ENCODE results near the gene NDUFA11. TPM values are rescaled to one million over a fixed set of nuclear protein-coding genes. Genes with fewer than 3 reads are reported as not detected.

NDUFA11 gene
- total RNA-seq, 2 experiments from 2014 or later = 225 to 228 TPM

- ChIA-PET CTCF (interaction anchor here (0.9 kb wide), 1 partner anchor 126 kb away, joined by 3 read pairs; no protein-coding TSS in a partner anchor), POLR2A (no interaction called here)
- Mint-ChIP-seq H3K4me1 (ENCODE audit: low read depth) (no peaks in the 10 kb centered on the region), H3K27me3 (ENCODE audit: low read depth) (no peaks in the 10 kb centered on the region), H3K36me3 (ENCODE audit: low read depth) (peaks cover 47% of the 10 kb centered on the region), H3K9me3 (ENCODE audit: insufficient read depth) (no peaks in the 10 kb centered on the region), H3K4me3 (no peak overlapping the region), H3K27ac (no peak overlapping the region)
- DNase-seq = no peak
- no peak for ATAC-seq
Observed at GRCh38 chr19:5929625-5930024, 26.0 kb upstream of the NDUFA11 start.

- DNase-seq (no peak), ATAC-seq (no peak)
- no peaks in the 10 kb centered on the region for H3K4me1 Mint-ChIP-seq (ENCODE audit: low read depth)
- H3K9me3 Mint-ChIP-seq (ENCODE audit: insufficient read depth) = no peaks in the 10 kb centered on the region
- no peaks in the 10 kb centered on the region for H3K27me3 Mint-ChIP-seq (ENCODE audit: low read depth)
- H3K27ac Mint-ChIP-seq = no peak overlapping the region
- H3K4me3 Mint-ChIP-seq = no peak overlapping the region
- ChIA-PET CTCF (no interaction called here), POLR2A (no interaction called here)
- H3K36me3 Mint-ChIP-seq (ENCODE audit: low read depth) = peaks cover 48% of the 10 kb centered on the region
Observed at GRCh38 chr19:5929179-5929578, 25.6 kb upstream of the NDUFA11 start.

GRCh38 chr19:5927441-5927821, 23.8 kb upstream of the NDUFA11 start:
- POLR2A ChIA-PET = no interaction called here
- H3K36me3 Mint-ChIP-seq (ENCODE audit: low read depth) = peaks cover 54% of the 10 kb centered on the region

GRCh38 chr19:5926641-5927440, 23.3 kb upstream of the NDUFA11 start:
- no peak overlapping the region for H3K27ac Mint-ChIP-seq
- peaks cover 7% of the 10 kb centered on the region for H3K4me1 Mint-ChIP-seq (ENCODE audit: low read depth)
- H3K36me3 Mint-ChIP-seq (ENCODE audit: low read depth) = peaks cover 52% of the 10 kb centered on the region
- no peak for DNase-seq
- no peak overlapping the region for H3K4me3 Mint-ChIP-seq
- ChIA-PET CTCF (no interaction called here), POLR2A (no interaction called here)
- no peaks in the 10 kb centered on the region for H3K27me3 Mint-ChIP-seq (ENCODE audit: low read depth)
- no peak for ATAC-seq
- H3K9me3 Mint-ChIP-seq (ENCODE audit: insufficient read depth) = no peaks in the 10 kb centered on the region

More at GRCh38 chr19:5927441-5927821, 23.8 kb upstream of the NDUFA11 start:
- CTCF ChIA-PET = no interaction called here
- Mint-ChIP-seq H3K9me3 (ENCODE audit: insufficient read depth) (no peaks in the 10 kb centered on the region), H3K27me3 (ENCODE audit: low read depth) (no peaks in the 10 kb centered on the region), H3K4me3 (no peak overlapping the region), H3K4me1 (ENCODE audit: low read depth) (peaks cover 3% of the 10 kb centered on the region), H3K27ac (no peak overlapping the region)
- DNase-seq (no peak), ATAC-seq (no peak)

GRCh38 chr19:5925830-5926427, 22.3 kb upstream of the NDUFA11 start:
- POLR2A ChIA-PET = interaction anchor here (0.6 kb wide), 2 partner anchors 22 to 27 kb away, joined by 3 to 4 read pairs; no protein-coding TSS in a partner anchor
- ATAC-seq = no peak
- H3K36me3 Mint-ChIP-seq (ENCODE audit: low read depth) = peaks cover 49% of the 10 kb centered on the region
- H3K4me3 Mint-ChIP-seq = no peak overlapping the region
- no peaks in the 10 kb centered on the region for H3K27me3 Mint-ChIP-seq (ENCODE audit: low read depth)
- peaks cover 8% of the 10 kb centered on the region for H3K4me1 Mint-ChIP-seq (ENCODE audit: low read depth)
- no peak overlapping the region for H3K27ac Mint-ChIP-seq
- no peaks in the 10 kb centered on the region for H3K9me3 Mint-ChIP-seq (ENCODE audit: insufficient read depth)
- CTCF ChIA-PET = interaction anchor here (1.0 to 1.1 kb wide), 2 partner anchors 42 to 122 kb away, joined by 3 read pairs; no protein-coding TSS in a partner anchor
- no peak for DNase-seq

GRCh38 chr19:5923356-5923755, 19.8 kb upstream of the NDUFA11 start:
- Mint-ChIP-seq H3K9me3 (ENCODE audit: insufficient read depth) (no peaks in the 10 kb centered on the region), H3K4me1 (ENCODE audit: low read depth) (peaks cover 8% of the 10 kb centered on the region), H3K4me3 (no peak overlapping the region), H3K36me3 (ENCODE audit: low read depth) (peaks cover 39% of the 10 kb centered on the region), H3K27me3 (ENCODE audit: low read depth) (no peaks in the 10 kb centered on the region), H3K27ac (no peak overlapping the region)
- ChIA-PET CTCF (no interaction called here), POLR2A (no interaction called here)
- DNase-seq (no peak), ATAC-seq (no peak)

GRCh38 chr19:5922161-5922545, 18.6 kb upstream of the NDUFA11 start:
- CTCF ChIA-PET = interaction anchor here (0.8 kb wide), 1 partner anchor 118 kb away, joined by 3 read pairs; no protein-coding TSS in a partner anchor
- POLR2A ChIA-PET = no interaction called here
- Mint-ChIP-seq H3K9me3 (ENCODE audit: insufficient read depth) (no peaks in the 10 kb centered on the region), H3K4me3 (no peak overlapping the region), H3K27ac (no peak overlapping the region), H3K4me1 (ENCODE audit: low read depth) (peaks cover 8% of the 10 kb centered on the region), H3K36me3 (ENCODE audit: low read depth) (peaks cover 32% of the 10 kb centered on the region), H3K27me3 (ENCODE audit: low read depth) (no peaks in the 10 kb centered on the region)
- DNase-seq (no peak), ATAC-seq (no peak)

GRCh38 chr19:5921516-5922160, 18.0 kb upstream of the NDUFA11 start:
- Mint-ChIP-seq H3K27me3 (ENCODE audit: low read depth) (no peaks in the 10 kb centered on the region), H3K4me1 (ENCODE audit: low read depth) (peaks cover 8% of the 10 kb centered on the region), H3K36me3 (ENCODE audit: low read depth) (peaks cover 32% of the 10 kb centered on the region), H3K9me3 (ENCODE audit: insufficient read depth) (no peaks in the 10 kb centered on the region), H3K27ac (peak overlapping the region; percentile 1), H3K4me3 (no peak overlapping the region)
- DNase-seq (no peak), ATAC-seq (no peak)
- ChIA-PET CTCF (interaction anchor here (1.5 kb wide), 1 partner anchor 47 kb away, joined by 5 read pairs; no protein-coding TSS in a partner anchor), POLR2A (no interaction called here)

- ChIA-PET CTCF (no interaction called here), POLR2A (interaction anchor here (0.7 kb wide), 1 partner anchor 95 kb away, joined by 3 read pairs; no protein-coding TSS in a partner anchor)
- Mint-ChIP-seq H3K27me3 (ENCODE audit: low read depth) (no peaks in the 10 kb centered on the region), H3K27ac (no peak overlapping the region), H3K4me1 (ENCODE audit: low read depth) (peaks cover 8% of the 10 kb centered on the region), H3K9me3 (ENCODE audit: insufficient read depth) (no peaks in the 10 kb centered on the region), H3K36me3 (ENCODE audit: low read depth) (peaks cover 20% of the 10 kb centered on the region), H3K4me3 (no peak overlapping the region)
- ATAC-seq (no peak), DNase-seq (no peak)
Observed at GRCh38 chr19:5918463-5919079, 15.0 kb upstream of the NDUFA11 start.

- H3K4me3 Mint-ChIP-seq = no peak overlapping the region
Observed at GRCh38 chr19:5917431-5918107, 14.0 kb upstream of the NDUFA11 start.

GRCh38 chr19:5916181-5916708, 12.7 kb upstream of the NDUFA11 start:
- Mint-ChIP-seq H3K9me3 (ENCODE audit: insufficient read depth) (no peaks in the 10 kb centered on the region), H3K27me3 (ENCODE audit: low read depth) (no peaks in the 10 kb centered on the region), H3K36me3 (ENCODE audit: low read depth) (peaks cover 18% of the 10 kb centered on the region), H3K27ac (no peak overlapping the region), H3K4me1 (ENCODE audit: low read depth) (no peaks in the 10 kb centered on the region), H3K4me3 (no peak overlapping the region)
- ATAC-seq (no peak), DNase-seq (no peak)
- POLR2A ChIA-PET = no interaction called here
- CTCF ChIA-PET = no interaction called here

More at GRCh38 chr19:5917431-5918107, 14.0 kb upstream of the NDUFA11 start:
- DNase-seq (no peak), ATAC-seq (no peak)
- POLR2A ChIA-PET = no interaction called here
- Mint-ChIP-seq H3K27ac (no peak overlapping the region), H3K27me3 (ENCODE audit: low read depth) (no peaks in the 10 kb centered on the region), H3K36me3 (ENCODE audit: low read depth) (peaks cover 18% of the 10 kb centered on the region), H3K9me3 (ENCODE audit: insufficient read depth) (no peaks in the 10 kb centered on the region), H3K4me1 (ENCODE audit: low read depth) (peaks cover 6% of the 10 kb centered on the region)
- CTCF ChIA-PET = no interaction called here

Data from activated CD8-positive, alpha-beta T cell treated with anti-CD3 and anti-CD28 coated beads, Interleukin-2, amount 10 ng/mL, durations not matched to agents 7 days and 5 days (primary cell).